GM21390 (cell line): ENCODE measurements around the gene KPNA1.

Source experiments
- ATAC-seq: cut with Tn5 transposase; IDR thresholded peaks from one replicate; pipeline ENCODE4 v1.9.1; 2021; ENCODE audit not compliant: unreplicated experiment

Gene KPNA1

DNA sequence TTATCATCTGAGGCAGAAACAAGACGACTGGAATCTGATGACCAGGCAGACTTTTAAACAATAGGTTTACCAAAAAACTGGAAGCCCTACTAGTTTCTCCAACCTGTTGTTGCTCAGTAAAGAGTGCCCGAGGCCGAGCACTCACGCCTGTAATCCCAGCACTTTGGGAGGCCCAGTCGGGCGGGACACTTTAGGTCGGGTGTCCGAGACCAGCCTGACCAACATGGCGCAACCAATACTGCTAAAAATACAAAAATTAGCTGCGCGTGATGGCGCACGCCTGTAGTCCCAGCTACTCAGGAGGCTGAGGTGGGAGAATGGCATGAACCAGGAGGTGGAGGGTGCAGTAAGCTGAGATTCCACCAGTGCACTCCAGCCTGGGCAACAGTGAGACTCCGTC lies 97.8 kb downstream of the KPNA1 start:
- no peak for ATAC-seq

DNA sequence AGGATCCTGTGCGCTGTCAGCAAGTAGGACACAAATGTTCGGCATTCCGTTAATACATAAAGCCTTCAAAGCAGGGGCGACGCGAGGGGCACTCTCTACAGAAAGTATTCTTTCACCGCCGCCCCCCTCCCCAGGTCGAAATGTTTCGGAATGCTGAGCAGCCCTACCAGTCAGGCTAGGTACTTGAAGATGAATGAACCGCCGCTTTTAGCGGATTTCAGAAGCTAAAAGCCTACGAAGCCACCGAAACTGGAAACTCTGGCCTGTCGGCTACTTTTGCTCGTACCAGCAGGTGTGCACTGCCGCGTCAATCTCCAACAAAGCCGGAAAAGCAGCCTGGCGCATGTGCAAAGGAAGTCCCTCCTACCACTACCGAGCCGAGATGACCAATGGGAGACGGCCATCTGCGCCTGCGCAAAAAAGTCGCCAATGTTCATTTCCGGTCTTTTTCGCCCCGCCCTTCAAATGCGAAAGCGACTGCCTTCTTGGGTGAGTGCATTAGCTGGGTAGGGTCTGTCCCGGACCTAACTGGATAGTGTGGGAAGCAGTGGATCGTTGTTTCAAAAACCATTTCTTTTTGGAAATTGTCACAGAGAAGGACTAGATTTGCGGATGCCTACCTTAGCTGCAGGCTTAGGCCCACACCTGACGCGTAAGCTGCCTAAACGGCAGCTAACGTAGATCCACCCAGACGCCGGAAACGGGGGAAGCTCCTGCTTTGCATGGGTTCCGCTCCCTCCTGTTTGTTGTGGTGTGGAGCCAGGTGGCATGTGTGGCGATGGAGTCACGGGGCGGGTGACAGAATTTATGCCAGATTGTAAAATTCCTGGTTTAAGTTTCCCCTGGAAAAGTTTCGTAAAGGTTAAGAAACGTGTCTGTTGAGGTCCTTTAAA lies 98.7 kb downstream of the KPNA1 start, which contains the start of gene WDR5B:
TSS of gene WDR5B (minus strand) at position 301 of the 893 bp plus-strand sequence. CDS start 534 bp downstream, outside the sequence.
- ATAC-seq, result peak; percentile 88

DNA sequence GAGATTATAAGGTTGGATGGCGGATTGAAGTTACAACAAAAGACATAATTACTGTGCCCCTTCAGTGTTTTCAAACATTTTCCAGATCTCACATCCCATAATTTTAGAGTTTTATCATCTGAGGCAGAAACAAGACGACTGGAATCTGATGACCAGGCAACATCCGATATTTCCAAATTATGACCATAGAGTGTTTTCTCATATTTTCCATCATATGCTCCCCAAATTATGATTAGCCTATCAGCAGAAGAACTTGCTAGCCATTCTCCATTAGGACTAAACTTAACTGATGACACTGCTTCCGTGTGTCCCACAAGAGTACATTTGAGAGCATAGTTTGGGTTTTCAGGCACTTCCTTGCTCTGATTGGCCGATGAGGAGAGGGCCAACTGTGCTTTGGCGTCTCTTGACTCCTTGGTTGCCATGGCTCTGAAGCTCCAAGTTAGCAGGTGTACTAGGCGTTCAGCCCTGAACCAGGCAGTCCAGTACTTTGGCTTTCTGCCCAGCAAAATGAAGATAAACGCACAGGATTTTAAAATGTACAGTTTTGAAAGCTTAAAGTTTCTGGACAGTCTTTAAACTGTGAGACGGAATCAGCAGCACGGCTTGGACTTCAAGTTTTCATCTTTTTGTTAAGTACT lies 99.5 kb downstream of the KPNA1 start:
- peak; percentile 56 for ATAC-seq

DNA sequence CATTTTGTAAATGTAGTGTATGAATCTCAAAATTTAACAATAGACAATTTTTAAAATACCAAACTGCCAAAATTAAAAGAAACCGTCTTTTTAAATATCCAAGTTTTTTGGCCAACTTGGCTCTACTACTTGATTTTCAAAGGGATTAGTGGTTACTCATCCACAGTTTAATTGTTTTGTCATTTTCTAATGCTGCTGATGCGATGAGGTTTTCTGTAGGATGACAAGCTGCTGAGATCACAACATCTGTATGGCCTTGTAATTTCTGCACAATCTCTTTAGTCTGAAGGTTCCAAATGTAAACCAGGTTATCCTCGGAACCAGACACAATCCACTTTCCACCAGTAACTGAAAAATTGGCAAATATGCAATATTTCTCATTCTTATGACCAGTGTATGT lies 100.3 kb downstream of the KPNA1 start:
- ATAC-seq, result no peak

DNA sequence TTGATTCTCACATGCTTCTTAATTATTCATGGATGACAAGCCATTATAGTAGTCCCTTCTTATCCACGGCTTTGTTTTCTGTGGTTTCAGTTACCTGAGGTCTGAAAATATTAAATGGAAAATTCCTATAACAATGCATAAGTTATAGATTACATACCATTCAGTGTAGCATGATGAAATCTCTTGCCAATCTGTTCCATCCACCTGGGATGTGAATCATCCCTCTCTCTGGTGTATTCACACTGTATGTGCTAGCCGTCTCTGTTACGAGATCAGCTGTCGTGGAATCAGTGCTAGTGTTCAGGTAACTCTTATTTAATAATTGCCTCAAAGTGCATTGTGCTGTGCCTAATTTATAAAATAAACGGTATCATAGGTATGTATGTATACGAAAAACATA lies 104.1 kb downstream of the KPNA1 start:
- no peak for ATAC-seq

DNA sequence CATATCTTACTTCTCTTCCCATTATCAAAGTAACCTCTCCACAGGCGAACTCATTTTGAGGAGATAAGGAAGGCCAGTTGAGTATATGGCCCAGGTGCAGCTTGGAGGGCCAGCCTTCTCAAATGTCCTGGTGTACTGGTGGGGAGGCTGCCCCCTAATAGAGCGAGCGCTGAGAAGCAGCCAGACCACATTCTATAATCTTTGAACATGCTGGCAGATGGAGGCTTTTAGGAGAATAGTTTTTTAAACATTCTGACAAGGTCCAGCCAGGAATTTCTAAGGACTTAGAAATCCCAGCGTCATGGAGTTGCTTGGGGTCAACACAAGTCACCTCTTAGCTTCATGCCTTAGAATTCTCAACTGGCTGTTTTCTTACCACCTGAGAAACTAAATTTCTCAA lies 104.6 kb downstream of the KPNA1 start:
- no peak for ATAC-seq

DNA sequence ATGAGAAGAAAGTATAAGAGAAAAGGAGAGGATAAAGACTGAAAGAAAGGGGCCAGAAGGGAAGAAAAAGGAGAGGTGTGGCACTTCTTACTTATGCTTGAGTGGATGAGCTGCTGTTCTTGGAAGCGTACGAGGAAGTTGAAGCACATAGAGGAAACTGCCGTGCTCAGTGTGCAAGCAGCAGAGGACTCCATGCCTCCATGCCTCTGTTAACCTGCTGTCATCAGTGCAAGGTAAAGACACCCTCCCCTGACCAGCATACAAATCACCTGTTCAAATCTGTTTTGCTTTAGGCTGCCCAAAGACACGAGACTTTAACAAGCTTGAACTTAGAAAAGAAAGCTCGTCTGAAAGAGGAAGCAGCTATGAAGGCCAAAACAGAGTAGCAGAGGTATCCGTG lies 105.3 kb downstream of the KPNA1 start:
- ATAC-seq, result no peak

DNA sequence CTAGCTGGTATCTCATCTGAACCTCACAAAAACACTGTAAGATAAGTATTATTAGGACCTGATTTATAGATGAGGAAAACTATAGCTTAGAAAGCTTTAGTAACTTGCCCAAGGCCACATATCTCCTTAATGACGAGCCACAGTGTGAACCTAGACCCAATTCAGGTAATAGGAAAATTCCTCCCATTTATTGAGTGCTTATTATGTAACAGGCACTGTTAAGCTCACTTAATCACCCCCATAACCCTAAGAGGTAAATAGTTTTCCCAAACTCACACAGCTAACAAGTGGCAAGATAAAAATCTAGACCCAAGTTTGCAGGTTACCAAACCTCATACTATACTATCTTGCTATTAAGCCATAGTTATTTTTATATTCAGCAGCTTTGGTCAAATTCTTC lies 106.8 kb downstream of the KPNA1 start:
- ATAC-seq, result no peak

DNA sequence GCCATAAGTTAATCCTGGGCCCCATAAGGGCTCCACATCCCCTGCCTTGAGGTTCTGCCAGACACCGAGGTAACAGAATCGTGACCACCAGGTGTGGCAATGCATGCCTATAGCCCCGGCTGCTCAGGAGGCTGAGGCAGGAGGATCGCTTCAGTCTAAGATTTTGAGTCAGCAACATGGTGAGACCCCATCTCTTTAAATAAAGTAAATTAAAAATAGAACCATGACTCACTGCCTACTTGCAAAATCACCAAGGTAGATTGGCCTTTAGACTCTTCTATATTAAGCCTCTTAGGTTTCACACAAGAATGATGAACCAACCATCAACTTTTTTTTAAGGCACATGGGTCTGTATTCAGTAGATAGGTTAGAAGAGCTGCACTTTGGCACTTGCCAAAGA lies 108.5 kb downstream of the KPNA1 start:
- ATAC-seq, result no peak

DNA sequence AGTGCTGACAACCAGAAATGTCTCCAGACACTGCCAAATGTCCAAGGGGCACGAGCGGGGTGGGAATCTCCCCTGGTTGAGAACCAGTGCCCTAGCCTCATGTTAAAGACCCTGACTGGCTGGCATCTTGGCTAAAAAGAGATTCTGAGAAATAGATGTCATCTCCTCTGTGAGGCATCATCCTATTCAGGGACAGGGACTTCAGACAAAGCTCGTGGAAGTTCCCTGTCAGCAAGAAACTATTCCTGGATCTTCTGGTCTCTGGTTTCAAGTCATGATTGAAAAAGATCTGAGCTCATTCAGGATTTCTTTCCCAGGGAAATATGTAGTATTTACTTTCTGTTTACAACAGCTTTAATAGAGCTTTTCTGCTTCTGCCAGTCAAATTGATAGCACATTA lies 109.7 kb downstream of the KPNA1 start:
- ATAC-seq, result no peak

DNA sequence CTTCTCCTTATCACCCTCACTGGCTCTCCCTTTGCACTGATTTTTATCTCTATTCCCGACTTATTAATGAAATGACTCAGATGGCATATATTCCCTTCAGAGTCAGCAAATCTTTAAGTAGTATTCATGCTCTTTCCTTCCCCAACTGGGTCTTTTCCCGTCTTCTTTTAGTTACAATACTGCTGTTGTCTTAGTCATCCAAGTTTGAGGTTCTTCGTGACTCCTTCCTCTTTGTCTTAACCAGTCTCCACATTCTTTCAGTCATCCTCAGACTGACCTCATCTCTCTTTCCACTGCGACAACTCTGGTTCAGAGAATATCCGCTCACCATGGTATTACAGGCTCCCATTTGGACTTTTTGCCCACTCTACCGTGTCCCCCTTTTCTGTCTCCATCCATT lies 111.2 kb downstream of the KPNA1 start:
- ATAC-seq, result no peak

DNA sequence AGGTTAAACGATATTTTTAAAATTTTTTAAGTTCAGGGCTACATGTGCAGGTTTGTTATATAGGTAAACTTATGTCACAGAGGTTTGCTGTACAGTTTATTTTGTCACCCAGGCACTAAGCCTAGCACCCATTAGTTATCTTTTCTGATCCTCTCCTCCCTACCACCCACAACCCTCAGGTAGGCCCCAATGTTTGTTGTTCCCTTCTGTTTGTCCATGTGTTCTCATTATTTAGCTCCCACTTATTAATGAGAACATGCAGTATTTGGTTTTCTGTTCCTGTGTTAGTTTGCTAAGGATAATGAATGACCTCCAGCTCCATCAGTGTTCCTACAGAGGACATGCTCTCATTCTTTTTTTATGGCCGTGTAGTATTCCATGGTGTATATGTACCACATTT lies 115.8 kb downstream of the KPNA1 start:
- ATAC-seq, result no peak

DNA sequence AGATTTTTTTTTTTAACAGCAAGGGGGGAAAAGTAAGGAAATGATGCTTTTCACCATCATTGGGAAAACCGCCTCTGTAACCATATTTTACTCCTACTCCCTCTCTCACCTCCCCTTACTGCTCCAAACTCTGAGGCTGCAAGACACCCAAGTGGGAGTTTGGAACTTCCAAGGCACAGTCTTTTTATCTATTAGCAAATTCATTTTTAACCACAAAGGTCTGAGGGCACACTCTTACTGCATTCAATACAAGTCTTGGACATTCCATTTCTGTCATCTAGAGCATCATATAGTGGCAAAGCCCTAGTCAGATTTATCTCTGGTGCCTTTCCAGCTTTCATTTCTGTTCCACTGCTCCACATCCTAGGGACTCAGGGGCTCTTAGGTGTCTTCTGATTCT lies 117.5 kb downstream of the KPNA1 start:
- ATAC-seq, result no peak

DNA sequence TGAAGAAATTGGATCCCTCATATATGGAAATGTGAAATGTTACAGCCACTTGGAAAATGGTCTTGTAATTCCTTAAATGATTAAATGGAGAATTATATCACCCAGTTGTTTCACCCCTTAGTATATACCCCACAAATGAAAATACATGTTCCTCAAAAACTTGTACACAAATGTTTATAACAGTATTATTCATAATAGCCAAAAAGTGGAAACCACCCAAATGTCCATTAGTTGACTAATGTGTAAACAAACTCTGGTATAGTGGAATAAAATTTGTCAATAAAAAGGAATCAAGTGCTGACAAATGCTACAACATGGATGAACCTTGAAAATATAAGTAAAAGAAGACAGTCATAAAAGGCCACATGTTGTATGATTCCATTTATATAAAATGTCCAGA lies 118.2 kb downstream of the KPNA1 start:
- ATAC-seq, result no peak

DNA sequence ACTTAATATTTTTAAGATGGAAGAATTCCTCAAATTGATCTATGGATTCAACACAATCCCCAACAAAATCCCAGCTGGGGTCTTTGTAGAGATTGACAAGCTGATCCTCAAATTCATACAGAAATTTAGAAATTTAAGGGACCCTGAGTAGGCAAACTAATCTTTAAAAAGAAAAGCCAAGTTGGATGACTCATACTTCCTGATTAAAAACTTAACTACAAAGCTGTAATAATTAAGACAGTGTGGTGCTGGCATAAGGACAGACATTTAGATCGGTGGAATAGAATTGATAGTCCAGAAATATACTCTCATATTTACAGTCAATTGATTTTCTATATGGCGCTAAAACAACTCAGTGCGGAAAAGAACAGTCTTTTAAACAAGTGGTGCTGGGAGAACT lies 119.2 kb downstream of the KPNA1 start:
- ATAC-seq, result no peak

DNA sequence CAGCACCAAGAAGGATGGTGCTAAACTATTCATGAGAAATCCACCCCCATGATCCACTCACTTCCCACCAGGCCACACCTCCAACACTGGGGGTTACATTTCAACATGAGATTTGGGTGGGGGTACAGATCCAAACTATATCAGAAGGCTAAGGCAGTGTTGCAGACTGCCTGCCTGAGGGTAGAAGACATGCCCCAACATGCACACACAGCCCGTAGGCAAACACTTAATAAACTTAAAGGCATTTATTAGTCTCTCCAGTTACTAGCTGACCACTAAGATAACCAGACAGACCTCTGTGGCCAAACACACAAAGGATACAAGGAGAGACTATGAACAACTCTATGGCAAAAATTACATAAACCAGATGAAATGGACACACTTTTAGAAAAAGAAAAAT lies 120.6 kb downstream of the KPNA1 start:
- no peak for ATAC-seq

DNA sequence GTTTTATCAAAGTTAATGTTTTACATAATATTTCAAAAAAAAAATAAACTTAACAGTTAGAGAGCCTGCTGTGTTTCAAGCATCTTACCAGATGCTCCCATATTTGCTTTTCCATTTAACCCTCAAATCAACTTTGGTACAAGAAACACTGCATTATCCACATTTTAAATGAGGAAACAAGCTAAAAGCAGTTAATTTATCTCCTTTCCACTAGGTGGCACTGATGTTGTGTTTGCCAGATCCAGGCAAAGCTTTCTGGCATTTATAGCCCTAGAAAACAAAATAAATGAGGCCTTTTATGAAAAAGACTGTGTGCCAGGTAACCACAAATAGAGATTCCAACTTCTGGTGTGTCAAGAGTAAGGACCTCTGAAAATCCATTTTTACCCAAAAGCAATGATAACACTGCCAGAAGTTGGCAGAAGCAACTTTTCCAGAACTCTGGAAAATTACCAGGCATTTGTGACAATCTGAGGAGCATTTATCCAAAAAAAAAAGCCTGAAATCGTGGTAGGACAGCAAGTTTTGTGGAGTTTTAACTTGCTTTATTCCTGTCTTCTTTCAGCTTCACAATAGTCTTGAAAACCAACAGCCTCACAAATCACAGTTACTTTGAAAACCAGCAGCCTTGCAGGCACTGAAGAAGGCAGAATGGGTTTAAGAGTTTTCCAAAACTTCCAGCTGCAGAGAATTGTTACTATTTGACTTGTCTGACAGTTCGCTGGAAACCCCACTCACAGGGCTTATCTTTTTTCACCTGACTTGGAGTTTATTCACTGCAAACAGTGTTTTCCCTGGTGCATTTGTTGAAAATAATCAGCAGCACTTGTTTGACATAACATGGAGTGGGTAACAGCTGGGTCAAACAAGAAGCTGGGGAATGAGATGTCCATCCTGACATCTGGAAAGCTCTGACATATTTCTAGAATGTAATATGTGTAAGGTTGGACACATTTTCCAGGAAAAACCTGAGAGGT lies 121.6 kb downstream of the KPNA1 start:
- no peak for ATAC-seq

DNA sequence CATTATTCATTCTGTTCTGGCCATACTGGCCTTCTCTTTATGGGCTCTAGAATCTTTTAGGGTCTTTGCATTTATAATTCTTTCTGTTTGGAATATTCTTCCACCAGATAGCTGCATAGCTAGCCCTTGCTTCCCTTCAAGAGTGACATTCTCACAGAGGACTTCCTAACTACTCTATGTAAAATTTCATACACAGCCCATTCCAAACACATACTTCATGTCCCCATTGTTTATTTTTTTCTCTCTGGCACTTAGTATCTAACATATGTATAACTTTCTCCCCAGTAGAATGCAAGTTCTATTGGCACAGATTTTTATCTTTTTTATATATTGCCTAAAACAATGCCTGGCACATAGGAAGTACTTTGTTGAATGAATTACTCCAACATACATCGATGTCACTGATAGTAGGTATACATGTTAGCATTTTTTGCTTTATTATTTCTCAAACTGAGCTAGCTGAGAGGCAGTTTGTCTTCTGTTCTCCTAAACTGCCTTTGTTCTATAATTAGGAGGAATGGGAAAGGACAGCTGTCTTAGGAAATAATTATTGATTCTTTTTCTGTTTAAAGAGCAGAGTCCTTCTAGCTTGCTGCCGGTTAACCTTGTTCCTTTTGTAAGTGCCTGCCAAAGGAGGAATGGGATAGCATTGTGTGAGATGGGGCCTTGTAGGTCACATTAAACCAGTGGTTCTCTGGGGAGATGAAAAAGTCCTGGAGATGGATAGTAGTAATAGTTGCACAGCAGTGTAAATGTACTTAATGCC lies 122.9 kb downstream of the KPNA1 start:
- no peak for ATAC-seq

DNA sequence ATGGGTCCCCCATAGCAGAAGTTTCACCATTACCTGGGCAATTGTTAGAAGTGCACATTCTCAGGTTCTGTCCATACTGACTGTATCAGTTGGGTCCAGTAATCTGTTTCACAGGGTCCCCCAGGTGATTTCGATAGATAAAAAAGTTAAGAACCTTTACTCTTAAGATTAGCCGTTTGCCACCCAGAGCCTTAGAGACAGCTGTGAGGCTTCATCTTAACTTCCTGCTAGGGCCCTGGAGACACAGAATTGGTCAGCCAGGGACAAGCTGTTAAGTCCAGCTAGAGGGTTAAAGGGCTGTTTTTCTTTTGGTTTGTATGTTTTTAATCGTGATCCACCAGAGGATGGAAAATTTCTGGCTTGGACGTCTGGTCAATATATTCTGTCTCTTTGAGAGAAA lies 124.1 kb downstream of the KPNA1 start:
- no peak for ATAC-seq

DNA sequence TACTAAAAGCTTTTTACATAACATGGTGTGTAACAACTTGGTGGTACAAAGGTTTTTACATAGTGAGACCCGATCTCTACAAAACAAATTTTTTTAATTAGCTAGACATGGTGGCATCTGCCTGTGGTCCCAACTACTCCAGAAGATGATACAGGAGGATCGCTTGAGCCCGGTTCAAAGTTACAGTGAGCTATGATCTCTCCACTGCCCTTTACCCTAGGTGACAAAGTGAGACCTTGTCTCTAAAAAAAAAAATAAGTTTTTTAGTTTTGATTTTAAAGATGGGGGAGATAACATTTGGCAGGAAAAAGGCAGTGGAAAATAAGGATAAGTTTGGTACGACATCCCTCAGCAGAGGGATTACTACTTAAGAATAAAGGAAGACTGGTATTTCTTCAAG lies 124.8 kb downstream of the KPNA1 start:
- no peak for ATAC-seq

DNA sequence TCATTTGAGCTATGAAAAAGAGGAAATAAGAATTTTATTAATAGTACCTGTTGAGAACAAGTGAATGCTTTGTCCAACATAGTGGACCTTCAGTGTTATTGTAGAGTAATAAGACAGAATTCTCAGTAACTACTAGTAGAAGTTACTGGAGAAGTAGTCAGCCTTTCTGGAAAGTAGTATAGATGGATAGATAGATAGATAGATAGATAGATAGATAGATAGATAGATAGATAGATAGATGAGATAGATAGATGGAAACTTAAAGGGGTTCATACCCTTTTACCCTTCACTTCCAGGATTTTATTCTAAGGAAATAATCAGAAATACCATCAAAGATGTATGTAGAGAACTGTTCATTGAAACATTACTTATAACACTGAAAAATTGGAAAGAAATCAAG lies 125.5 kb downstream of the KPNA1 start:
- no peak for ATAC-seq
